ENCODE data around the gene ANK3.

ANK3 gene

GRCh38 chr10:60413306-60414012, 23.8 kb upstream of the ANK3 start:
- DNase-seq = no peak

GRCh38 chr10:60410970-60411369, 21.3 kb upstream of the ANK3 start:
- no peak for DNase-seq

DNA sequence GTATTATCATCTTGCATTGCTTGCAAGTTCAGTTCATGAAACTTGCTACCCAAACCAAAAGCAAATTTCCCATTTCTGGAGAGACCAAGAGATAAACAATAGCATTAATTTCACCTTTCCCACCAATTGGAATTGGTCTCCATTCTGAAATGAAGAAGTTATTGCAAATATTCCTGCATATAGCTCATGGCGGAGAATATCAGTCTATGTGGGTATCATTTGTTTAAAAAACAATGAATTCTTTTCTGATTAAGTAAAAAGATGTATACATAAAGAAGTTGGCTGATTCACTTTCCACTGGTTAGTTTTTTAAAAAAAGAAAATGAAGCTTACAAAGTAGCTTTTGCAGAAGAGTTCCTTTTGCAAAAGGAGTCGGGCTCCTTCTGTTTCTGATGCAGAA, 19.5 kb upstream of the ANK3 start:
- no peak for DNase-seq

DNA sequence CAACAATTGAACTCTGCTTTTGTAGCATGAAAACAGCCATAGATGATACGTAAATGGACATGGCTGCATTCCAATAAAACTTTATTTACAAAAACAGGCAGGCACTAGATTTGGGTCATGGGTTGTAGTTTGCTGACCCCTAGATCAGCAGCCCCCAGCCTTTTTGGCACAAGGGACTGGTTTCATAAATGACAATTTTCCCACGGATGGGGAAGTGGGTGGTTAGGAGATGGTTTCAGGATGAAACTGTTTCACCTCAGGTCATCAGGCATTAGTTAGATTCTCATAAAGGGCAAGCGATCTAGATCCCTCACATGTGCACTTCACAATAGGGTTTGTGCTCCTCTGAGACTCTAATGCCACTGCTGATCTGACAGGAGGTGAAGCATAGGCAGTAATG, 16.5 kb upstream of the ANK3 start:
- DNase-seq = no peak

DNA sequence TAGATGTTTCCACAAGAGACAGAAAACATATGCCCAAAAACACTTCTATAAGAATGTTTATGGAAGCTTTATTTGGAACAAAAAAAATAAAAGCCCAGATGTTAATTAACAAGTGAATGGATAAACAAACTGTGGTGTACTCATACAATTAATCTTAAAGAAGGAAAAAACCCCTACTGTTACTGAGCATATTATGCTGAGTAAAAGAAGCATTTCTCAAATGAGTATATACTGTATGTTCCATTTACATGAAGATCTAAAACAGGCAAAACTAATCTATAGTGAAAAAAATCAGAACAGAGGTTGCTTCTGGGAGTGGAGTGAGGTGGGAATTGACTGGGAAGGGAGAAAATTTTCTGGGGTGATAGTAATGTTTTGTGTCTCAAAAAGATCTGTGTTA, 15.5 kb upstream of the ANK3 start:
- no peak for DNase-seq

- no peak for DNase-seq
These were observed 13.6 kb upstream of the ANK3 start for GRCh38 chr10:60403168-60403873.

DNA sequence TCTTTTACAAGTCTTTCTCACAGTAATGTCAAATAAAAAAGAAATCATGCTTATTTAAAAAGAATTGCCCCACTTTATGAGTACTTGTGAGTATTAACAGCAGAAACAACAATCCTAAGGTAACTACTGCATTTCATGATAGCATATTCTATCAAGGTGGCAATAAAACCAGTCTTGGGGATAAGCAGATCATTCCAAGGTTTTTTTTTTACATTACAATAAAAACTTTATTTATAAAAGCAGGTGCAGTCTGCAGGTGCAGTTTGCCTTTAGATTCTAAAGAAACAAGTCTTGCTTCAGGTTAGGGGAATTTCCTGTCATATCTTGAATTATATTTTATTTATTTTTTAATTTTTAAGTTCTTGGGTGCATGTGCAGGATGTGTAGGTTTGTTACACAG, 10.7 kb upstream of the ANK3 start:
- DNase-seq = no peak

- DNase-seq = no peak
These were observed 9.7 kb upstream of the ANK3 start for GRCh38 chr10:60399328-60399727.

- DNase-seq = no peak
These were observed 8.1 kb upstream of the ANK3 start for GRCh38 chr10:60397792-60398191.

GRCh38 chr10:60396766-60397165, 7.1 kb upstream of the ANK3 start:
- DNase-seq = no peak

DNA sequence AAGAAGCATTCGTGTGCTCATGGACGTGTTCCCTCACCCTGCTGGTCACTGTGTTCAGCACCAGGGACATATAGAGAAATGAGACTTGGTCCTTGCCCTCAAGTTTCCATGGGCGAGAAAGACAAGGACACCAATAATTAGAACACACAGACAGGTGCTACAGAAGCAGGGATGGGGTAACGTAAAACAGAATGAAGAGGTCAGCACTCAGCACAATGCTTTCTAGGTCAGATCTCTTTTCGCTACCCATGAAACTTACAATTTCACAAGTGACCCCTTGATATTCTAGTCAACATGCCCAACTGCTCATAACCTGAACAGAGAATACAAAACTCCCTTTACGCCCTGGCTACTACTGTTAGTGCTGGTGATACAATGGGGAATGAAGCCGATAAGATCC, 6.0 kb upstream of the ANK3 start:
- no peak for DNase-seq

GRCh38 chr10:60394446-60394845, 4.8 kb upstream of the ANK3 start:
- peak; percentile 7 for DNase-seq

DNA sequence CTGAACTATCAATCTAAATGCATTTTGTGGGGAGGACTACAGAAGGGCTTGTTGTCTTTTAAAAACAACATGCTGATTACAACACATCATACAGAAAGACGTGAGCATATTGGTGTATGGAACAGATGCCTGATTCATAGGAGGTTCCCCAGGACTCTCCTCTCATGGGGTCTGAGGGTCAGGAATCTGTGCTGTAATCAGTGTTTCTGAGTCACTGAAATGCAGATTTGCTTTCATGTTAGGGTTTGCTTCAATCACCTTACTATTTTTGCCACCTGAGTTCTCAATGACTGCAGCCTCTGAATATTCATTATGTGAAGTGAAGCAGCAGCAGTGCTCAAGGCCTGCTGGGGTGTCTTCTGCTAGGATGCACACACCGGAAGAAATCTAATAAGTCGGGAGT, 550 bp upstream of the ANK3 start:
- DNase-seq = no peak

- DNase-seq = no peak
These were observed 870 bp downstream of the ANK3 start for GRCh38 chr10:60388709-60389301.

GRCh38 chr10:60388116-60388625, 1.5 kb downstream of the ANK3 start:
- no peak for DNase-seq

GRCh38 chr10:60387531-60387930, 2.1 kb downstream of the ANK3 start:
- DNase-seq = no peak

GRCh38 chr10:60385399-60385738, 4.3 kb downstream of the ANK3 start:
- DNase-seq = no peak

DNA sequence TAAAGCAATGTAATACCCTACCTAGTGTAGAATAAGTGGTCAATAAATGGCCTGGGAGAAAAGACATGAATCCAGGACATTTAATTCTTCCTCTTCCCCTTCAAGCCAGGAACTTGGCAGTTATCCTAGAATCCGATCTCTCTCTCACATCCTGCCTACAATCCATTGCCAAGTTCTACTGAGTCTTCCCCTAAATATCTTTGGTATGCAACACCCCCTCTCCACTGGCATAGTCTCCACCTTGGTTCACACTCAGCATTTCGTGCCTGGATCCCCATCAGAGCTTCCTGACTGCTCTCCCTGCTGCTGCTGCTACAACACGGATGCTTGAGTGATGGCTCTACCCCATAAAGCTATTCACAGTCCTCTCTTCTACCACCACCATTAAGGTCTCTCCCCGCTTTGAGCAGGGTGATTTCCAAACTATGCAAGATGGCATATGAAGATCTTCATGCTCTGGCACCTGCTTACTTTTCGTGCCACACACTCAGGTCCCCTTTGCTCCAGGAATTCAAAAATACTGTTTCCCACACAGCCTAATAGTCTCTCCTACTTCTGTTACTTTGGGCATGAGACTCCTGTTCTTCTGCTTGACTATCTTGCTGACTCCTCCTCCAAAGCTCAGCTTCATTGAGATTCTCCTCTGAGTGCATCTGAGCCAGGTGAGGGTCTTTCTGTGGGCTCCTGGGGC, 4.8 kb downstream of the ANK3 start:
- no peak for DNase-seq

GRCh38 chr10:60384011-60384410, 5.7 kb downstream of the ANK3 start:
- DNase-seq = no peak

DNA sequence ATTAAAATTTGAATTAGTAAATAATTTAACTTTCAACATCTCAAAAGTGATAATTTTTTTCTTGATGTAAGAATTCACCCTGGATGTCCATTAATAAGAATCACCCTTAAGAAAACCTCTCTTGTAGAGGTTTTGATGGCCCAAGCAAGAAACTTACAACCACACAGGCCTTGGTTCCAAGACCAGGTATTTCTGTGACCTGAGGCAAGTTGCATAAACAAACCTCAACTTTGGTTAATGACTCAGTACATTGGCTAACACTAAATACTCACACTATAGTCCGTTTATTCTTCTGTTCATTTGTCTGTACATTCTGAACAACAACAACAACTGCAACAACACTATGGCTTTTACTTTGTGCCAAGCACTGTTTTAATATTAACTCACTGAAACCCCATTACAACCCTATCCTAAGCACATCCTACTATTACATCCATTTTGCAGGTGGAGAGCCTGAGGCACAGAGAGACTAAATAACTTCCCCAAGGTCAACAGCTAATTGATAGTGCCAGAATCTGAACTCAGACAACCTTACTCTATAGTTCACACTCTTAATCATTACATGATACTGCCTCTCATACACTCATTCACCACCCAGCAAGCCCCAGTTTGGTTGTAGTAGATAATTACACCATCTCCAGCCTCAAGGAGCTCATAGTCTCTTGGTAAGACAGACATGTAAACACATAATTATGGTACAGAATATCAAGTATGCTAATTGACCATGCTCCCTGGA, 6.6 kb downstream of the ANK3 start:
- no peak for DNase-seq

- DNase-seq = no peak
These were observed 8.9 kb downstream of the ANK3 start for GRCh38 chr10:60380781-60381180.

DNA sequence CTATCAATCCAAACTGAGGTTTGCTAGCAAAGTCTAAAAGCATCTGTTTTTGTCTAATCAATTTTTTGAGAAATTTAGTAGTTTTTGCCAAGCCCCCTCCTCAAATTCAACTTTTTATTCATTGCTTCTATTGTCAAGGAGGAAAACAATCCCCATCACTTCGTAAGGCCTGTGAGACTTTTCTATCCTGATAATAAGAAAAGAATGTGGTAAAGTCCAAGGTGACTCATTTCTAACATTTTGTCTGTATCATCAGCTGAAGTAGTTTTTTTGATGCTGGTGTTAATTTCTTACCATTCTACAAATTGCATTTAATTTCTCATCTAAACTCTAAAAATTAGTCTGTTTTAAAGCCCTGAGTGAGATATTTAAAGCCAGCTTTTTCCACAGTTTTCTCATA, 11.7 kb downstream of the ANK3 start:
- DNase-seq = no peak

GRCh38 chr10:60377042-60377352, 12.7 kb downstream of the ANK3 start:
- DNase-seq = no peak
